ENCODE results near the gene LRP1.

LRP1 gene

DNA sequence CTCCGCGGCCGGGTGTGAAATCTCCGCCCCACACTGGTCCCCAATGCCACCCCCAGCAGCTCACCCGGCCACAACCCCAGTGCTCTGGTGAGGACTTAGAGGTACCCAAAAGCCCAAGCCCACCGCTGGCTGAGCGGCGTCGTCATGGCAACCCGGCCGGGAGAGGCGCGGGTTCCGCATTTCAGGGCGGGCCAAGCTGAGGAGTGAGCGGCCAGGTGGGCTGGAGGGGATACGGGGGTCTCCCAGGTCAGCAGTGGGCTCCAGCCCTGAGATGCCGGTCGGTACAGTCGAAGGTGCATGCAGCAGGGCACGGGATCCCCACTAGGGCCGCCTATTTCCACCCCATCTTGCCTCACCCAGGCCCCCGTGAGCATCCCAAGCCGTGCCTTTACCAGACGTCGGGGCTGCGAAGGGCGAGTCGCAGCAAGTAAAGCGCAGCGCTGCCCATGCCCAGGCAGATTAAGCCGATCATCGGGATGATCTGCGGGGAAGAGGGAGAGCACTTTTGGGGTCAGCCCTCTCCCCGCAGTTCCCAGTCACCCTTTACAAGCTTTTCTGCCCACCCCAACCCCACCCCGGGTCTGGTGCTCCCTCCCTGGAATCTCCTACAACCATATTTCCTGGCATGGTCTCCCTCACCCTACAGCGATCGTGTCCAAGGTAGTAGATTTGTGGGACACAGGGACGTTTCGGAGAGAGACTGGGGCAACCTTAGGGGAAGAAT lies 108.1 kb downstream of the LRP1 start:
- DNase-seq (ENCODE audit: low read depth): no peak

DNA sequence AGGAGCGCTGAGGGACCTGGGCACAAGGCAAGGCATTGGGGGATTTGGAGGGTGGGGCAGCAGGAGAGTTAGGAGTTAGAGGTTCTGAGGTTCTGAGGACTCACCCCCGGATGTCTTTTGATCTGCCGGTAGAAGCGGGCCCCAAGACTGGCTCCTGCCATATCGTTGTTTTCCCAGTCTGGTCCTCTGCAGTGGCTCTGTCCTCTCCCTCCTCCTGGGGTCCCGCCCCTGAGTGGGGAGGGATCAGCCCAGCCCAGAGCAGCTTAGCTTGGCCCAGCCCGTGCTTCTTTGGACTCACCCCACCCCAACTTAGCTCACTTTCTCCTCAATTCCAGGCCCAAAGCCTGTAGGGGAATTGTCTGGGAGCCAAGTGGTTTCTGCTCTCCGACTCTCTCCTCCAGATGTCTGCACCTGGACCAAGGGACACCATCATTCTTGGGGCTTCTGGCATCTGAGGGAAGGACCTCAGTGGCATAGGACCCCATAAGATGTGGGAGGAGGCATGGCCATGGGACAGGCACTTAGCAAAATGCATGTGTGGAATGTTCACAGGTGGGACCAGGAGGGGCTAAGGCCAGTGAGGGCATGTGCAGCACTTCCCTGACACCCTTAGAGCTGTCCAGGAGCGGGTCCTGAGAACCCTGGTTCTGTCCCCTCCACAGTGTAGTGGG lies 108.8 kb downstream of the LRP1 start:
- DNase-seq (ENCODE audit: low read depth): no peak

DNA sequence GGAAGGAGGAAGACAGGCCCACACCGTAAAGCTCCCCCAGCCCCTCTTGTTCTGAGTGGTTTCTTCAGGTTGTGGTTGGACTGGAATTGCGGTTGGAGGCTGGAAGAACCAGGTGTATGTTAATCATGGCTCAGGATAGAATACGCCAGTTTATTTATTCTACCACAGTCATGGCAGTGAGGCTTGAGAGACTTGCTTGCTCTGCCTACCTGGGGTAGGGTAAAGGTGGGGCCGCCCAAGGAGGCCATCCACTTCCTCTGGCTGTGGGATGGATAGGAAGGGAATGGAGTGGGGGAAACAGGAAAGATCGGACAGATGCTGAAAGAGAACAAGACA lies 109.3 kb downstream of the LRP1 start:
- no peak for DNase-seq (ENCODE audit: low read depth)

DNA sequence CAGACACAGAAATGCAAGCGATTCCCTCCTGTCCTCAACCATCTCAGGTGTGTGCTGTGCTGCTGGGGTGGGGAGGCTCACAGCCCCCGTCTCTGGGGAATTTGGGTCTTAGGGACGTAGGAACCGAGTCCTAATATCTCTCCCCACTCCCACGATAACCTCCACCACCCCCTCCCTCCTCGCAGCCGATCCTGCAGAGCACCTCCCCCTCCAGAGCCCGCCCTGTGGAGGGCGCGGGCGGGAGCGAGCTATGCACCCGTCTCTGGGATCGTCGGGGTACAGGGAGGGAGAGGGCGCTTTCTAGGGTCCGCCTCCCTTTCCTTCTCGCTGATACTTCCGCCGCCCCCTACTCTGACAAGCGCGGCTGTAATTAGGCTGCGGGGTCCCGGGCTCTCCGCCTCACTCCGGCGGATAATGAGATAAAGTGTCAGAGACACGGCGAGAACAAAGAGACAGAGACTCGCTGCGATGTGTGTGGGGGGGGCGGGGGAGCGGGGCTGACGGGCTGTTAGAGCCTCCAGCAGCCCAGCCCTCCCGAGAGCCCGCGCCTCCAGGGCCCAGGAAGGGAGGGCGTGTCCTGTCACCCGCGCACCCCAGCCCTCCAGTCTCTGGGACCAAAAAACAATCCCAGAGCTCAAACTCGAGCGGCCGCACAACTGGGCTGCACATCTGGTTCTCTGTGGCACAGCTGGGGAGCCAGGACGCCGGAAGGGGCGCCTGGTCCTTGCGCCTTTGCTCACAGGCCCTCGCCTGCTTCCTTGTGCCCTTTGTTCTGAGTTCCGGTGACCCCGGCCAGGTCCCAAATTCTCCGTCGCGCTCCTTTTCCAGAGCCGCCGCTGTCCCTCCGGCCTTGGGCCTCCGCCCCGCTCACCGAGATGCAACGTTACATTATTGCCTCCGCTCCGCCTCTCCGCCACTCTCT lies 109.9 kb downstream of the LRP1 start:
- DNase-seq (ENCODE audit: low read depth): no peak

DNA sequence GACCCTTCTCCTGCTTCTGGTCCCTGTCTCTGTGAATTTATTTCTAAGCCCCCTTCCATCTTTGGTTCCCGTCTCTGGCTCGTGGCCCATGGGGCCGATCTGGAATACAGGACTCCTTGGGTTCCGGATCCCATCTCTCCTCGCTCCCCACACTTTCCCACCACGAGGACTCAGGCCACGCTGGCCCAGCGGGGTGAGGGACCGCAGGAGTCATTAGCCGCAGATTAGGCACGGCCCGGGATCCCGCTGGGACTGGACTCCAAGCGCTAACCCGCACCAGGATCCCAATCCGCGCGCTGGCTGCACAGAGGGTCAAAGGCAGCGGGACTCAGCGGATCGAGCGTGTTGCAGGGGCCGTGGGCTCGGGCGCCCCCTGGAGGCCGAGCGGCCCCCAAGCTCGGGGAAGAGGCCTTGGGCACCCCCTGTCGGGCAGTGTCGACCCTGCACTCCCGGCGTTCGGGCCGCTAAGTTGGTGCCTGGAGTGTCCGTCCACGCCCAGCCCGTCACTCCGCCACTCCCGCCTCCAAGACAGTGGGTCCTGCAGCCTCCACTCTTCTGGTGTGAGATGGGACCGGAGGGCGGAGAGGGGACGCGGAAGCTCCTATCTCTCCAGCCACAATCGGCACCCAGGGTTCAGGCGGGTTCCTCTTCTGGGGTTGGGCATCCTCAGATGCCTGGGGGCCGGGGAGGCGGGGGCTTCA lies 110.7 kb downstream of the LRP1 start:
- no peak for DNase-seq (ENCODE audit: low read depth)

DNA sequence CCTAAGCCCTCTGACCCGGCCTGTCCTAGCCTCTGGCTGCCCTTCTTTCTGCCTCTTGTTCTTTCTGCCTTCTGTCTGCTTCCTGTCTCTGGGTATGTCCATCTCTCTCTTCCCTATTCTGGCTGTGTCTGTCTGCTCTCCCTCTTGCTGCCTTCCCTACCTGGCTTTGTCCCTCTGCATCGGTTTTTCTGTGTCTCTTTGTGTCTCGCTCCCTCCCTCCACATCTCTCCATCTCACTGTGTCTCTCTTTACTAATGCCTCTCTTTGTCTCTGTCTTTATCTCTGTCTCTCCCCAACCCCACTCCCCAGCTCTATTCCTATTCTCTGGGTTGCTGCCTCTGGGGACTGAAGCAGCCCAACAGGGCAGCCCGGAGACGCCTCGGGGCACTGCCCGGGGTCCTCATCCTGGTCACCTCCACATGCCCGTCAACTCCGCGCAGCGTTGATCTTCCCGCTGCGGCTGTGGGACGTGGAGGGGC lies 111.3 kb downstream of the LRP1 start:
- DNase-seq (ENCODE audit: low read depth): no peak

DNA sequence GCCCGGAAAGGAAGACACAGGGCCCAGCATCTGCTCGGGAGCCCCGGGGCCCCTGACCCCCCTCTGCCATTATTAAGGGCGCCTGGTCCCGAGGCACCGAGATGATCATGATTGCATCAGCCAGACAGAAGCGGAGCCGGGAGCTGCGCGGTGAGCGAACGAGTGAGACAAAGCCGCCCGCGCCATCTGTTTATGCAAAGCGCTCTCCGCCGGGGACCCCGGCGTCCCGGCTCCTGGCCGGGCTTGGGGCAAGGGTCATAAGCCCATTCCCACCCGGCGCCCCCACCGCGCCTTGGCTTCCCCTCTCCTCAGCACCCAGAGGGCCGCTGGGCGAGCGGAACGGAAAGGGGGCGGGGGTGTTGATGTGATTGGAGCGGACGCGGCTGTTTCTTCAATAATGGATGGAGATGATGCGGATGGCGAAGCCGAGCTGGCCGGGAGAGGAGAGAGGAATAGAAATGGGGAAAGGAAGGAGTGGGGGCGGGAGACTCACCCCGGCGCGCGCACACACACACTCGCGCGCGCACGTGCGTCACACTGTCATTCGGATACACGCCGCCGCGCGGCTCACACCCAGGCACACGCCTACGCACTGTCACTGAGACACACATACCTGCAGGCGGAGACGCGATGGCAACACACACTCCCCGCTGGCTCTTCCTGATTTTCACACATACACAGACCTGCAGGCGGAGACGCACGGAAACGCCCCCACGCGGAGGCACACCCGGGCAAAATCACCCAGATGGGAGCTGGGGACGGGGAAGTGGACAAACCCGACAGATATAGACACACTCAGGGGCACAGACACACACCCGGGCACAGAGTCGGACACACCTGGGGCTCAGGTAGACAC lies 112.0 kb downstream of the LRP1 start:
- no peak for DNase-seq (ENCODE audit: low read depth)

DNA sequence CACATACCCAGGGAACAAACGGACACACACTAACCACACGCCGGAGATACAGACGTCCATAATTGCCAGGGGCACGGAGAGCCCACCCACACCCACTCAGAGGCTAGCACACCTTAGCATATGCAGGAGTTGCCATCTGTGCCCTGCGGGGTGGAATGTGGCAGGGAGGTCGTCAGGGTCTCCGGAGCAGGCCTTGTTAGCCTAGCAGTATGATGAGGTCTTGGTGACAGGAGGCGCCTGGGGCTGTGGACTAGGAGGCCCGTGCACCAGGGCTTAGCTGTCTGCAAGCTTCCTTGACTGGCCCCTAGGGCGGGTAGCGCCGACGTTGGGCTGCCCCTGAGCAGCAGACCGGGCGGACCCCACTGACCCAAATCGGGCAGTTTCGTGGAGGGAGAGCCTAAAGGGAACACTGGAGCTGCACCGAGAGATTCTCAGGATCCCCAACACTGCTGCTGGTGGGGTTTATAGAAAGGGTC lies 112.7 kb downstream of the LRP1 start:
- no peak for DNase-seq (ENCODE audit: low read depth)

DNA sequence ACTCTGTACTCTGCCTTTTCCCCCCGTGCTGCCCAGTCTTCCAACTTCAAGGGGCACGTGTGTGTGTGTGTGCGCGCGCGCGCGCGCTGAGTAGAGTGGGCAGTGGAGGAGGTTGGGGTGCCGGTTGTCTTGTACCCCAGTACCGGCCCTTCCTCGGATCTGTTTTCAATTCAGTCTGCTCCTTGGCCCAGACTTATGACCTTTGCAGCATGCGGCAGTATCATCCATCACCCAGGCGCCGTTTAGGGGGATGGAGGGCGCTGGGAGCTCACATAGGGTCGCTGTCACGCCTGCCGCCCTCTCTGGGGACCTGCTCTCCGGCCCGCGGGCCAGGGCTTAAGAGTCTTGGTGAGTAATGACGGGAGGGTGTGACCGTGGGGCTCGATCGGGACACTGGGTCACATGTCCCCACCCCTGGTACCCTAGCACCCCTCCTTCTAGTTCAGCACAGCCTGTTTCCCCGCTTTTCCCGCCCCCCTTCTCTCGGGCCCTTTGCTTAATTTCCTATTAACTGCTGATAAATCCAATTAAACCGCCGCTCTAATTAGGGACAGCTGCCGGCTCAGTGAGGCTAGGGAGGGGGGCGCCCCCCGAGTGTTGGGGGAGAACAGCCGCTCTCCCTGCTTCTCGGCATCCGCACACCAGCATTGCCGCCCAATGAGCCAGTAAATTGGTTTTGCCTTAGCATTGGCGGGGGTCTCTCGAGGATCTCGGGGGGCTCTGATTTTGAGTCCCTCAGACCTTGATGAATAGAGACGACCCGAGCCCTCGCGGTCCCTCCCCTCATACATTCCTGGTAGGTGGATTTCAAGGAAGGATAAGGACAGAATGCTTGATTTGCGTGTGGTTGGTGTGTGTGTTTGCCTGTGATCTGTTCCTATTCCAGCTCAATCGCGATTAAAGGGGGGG lies 113.4 kb downstream of the LRP1 start:
- DNase-seq (ENCODE audit: low read depth): no peak

DNA sequence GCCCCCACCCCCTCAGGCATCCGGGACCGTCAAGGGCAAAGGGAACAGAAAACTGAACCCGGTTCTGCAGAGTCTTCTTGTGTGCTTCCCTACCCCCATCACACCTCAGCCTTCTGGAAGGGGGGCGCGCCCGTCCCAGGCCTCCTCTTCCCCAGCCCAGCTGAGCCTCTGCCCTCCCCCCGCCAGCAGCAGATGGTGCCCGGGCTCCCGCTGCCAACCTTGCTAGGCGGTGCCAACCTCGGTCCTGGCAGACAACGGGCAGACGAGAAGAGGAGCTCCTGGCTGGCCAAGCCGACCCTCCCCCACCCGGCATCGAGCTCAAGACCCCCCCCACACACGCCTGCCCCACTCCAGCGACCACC lies 114.0 kb downstream of the LRP1 start:
- DNase-seq (ENCODE audit: low read depth): no peak

DNA sequence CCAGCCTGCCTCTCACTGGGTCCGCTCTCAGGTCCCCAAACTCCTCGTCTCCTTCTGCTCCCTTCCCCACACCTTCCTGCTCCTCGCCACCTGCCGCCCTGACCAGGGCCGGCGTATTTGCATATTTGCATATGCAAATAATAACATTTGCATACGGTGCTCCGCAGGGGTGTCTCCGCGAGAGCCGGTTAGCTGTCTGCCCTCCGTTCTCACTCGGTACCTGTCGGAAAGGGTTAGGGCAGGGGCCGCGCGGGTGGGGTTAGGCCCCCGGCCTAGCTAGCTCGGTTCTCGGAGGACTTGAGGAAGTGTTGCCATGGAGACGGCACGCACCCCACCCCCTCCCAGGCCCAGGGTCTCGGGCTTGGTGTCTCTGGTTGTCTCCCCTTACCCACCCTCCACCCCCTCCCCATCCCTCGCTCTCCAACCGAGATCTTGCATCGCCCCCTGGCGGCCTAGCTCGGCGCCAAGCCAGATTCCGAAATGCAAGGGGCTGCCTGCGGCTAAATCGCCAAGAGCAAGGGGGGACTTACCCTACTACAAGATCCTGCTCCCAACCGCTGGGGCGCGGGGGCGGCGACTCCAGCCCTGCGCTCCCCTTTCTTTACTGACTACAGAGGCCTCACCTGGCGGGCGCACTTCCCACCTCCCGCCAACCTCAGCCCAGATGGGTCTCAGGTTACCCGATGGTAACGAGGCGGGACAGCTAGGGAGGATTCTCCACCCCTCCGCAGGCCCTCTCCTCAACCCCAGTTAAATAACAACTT lies 114.6 kb downstream of the LRP1 start:
- DNase-seq (ENCODE audit: low read depth): no peak

DNA sequence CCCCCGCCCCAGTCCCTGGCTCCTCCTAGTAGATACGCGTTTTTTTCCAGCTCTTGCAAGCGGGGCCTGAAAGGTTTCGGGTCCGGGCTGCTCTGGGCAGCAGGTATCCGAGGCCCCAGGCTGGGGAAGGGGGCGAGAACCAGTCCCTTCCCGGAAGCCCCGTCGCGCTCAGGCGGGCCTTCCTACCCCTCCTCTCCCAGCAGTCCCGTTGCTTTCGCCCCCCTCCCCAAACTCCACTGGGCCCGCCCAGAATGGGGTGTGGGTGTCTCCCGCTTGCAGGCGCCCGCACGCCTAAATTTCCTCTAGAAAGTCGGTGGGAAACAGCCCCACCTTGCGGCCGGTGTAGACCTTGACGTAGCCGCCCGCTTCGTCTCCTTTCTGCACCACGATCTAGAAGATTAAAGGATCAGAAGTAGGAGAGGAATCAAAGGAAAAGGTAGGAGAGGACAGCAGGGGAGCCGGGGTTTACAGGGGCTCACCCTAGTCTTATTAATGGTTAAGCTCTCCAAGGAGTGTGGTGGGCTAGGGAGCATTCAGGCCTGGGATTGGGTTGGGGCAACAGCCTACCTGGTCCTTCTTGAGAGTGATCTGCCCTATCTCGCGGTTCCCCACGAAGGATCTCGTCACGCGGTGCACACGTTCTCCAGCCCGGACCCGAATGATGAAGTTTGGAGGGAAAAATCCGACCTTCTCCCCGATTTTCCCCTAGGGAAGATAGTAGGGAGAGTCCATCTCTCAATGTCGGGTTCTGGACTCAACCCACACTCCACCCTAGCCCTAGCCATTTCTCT lies 115.4 kb downstream of the LRP1 start:
- no peak for DNase-seq (ENCODE audit: low read depth)

DNA sequence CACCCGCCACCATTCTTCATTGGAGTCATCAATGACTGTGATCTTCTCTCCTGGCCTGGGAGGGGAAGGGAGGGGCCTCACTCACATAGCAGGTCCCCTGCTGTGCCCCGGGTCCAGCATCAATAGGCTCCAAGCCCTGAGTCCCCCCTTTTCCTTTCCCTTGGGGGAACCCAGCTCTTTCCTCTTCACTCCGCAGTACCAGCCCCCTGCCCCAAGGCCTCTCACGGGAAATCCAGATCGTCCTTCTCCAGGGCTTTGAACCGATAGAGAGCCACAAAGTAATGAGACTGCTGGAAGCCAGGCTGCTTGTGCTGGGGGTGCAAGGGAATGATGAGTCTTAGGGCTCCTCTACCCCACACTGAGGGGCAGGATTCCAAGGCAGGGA lies 116.0 kb downstream of the LRP1 start:
- no peak for DNase-seq (ENCODE audit: low read depth)

DNA sequence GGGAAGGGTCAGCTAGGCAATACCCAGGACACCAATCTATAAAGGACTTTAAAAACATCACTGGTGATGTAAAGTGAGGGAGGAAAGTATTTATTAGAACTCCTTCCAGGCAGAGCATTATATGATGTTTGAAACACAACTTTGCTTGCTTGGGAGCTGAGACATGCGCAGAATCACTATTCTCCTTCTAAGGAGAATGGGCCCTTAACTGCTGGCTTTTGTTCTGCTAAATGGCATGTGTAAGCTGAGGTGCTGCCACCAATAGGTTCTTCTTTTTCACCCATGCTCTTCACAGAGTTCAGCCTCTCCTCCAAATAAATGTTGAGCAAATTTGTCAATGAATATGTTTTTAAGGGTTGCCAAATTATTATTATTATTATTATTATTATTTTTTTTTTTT lies 118.8 kb downstream of the LRP1 start:
- DNase-seq (ENCODE audit: low read depth): no peak

DNA sequence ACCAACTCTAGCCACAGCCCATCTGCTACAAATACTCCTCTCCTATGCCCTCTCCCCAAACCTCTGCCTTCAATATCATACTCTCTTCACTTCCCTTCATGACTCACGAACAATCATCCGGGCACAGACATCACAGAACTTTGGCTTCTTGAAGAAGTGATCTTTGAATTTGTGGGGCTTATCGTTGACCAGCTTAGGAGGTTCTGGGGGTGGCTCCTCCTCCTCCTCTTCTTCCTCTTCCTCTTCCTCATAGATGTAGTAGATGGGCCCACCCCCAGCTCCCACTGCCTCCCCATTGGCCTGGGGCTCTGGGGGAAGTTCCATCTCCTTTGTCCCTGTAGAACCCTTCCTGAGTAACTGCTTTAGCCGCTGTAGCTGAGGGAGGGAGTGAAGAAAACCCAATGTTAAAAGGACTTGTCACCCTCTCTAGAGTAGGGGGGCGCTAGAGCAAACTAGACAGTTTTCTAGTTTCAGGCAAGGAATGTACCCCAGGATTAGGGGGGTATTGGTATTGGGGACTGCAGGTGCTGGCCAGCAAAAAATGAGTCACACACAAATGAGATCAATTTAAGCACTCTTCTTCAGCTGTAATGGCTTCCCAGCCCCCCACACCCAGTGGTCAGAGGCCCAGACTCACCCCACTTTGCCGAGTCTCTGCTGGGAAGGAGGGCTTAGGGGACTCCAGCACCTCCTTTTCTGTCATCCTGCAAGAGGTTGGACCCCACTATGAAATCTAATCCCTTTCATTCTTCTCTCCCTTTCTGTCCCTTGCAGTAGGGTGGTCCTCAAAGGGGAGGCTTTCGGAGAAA lies 120.9 kb downstream of the LRP1 start:
- no peak for DNase-seq (ENCODE audit: low read depth)

DNA sequence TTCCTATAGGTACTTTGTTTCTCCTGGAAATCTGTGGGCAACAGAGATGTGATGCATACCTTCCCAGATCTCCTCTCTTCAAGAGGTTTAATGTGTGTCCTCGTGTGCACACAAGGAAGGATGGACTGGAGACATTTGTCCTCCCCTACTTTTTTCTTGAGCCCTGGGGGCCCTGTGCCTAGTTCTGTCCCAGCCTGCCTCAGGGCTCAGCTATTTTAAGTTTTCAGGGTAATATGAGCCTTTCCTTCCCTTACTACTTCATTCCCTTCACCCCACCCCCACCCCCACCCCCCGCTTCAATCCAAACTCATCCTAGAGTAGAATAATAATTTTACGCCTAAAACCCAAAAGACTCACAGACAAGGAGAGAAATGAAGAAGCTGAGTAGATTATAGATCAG lies 122.3 kb downstream of the LRP1 start:
- DNase-seq (ENCODE audit: low read depth): no peak

DNA sequence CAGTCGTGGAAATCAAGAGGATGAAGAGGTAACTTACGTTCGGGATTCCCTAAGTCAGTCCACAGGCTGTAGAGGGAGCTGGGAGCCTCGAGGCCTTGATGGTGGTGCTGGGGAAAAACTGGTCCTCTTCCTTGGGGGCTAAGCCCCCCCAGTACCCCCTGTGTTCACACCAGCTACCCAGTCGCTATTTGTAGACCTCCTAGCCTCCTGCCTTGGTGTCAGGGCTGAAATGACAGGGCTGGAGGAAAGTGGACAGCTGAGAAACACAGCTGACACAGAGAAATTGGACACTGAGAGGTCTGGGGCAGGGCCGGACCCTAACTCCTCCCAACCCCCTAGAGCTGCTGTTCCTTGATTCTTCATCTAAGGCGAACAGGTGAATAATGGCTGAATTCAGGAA lies 122.7 kb downstream of the LRP1 start, which contains the start of gene STAC3:
TSS of gene STAC3 (minus strand) at position 232 of the 400 bp plus-strand sequence. CDS start 1,551 bp downstream, outside the sequence.
- DNase-seq (ENCODE audit: low read depth): no peak

All from HS-27A (cell line).